Measurements from ENCODE around the gene HDLBP.

DNA sequence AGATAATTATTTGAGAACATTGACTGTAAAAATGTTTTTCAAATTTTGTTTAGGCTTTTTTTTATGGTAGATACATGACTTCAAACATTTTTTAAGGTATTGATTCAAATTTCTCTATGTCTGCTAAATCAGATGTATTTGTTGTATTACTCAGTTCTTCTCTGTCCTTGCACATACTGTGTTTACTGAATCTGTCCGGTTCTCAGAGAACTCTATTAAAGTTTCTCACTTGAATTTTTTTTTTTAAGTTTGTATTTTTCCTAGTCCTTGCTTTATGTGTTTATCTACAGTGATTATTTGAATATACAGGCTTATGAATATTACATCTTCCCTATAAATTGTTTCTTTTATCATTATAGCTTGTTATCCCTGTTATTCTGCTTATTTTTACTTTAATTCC, 5.6 kb upstream of the HDLBP start:
- TF ChIP-seq, protein P1, sequence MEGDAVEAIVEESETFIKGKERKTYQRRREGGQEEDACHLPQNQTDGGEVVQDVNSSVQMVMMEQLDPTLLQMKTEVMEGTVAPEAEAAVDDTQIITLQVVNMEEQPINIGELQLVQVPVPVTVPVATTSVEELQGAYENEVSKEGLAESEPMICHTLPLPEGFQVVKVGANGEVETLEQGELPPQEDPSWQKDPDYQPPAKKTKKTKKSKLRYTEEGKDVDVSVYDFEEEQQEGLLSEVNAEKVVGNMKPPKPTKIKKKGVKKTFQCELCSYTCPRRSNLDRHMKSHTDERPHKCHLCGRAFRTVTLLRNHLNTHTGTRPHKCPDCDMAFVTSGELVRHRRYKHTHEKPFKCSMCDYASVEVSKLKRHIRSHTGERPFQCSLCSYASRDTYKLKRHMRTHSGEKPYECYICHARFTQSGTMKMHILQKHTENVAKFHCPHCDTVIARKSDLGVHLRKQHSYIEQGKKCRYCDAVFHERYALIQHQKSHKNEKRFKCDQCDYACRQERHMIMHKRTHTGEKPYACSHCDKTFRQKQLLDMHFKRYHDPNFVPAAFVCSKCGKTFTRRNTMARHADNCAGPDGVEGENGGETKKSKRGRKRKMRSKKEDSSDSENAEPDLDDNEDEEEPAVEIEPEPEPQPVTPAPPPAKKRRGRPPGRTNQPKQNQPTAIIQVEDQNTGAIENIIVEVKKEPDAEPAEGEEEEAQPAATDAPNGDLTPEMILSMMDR (conservative IDR thresholded peaks at IDR 0.05; ENCODE audit: low read depth, low read length), result no peak
- TF ChIP-seq EZH2 (IDR thresholded peaks at IDR 0.05; ENCODE audit: borderline replicate concordance, low read depth, low read length, poor library complexity, severe bottlenecking), result no peak
